DND-41 (cell line): ENCODE data around the gene MMS22L.

Experiments
- ATAC-seq: fragments of 200-7000 bp; cut with Tn5 transposase; 3 replicates; pipeline ENCODE4 v1.9.1; 2021; ENCODE audit warnings: low read depth; ENCODE audit not compliant: insufficient read depth
- DNase-seq: peaks from one replicate; pipeline ENCODE4 v3.0.0-alpha.2; 2020
- H2AFZ ChIP-seq: 2 replicates; pipeline ENCODE4 v1.6.0; 2012; ENCODE audit warnings: low read depth, low read length
- H3K27ac ChIP-seq: 2 replicates; pipeline ENCODE4 v1.5.1; 2012; ENCODE audit warnings: low read length, inconsistent platforms
- H3K27me3 ChIP-seq: fragments of 200-600 bp; sonication (generic); 2 replicates; pipeline ENCODE4 v1.6.0; 2012; ENCODE audit warnings: low read length, mild to moderate bottlenecking, inconsistent platforms; ENCODE audit not compliant: insufficient read depth, poor library complexity
- H3K36me3 ChIP-seq: 2 replicates; pipeline ENCODE4 v1.5.1; 2012; ENCODE audit warnings: low read length, inconsistent platforms; ENCODE audit not compliant: insufficient read depth
- H3K4me1 ChIP-seq: 2 replicates; pipeline ENCODE4 v1.5.1; 2012; ENCODE audit warnings: mild to moderate bottlenecking, low read length; ENCODE audit not compliant: insufficient read depth
- H3K4me2 ChIP-seq: 2 replicates; pipeline ENCODE4 v1.6.0; 2012; ENCODE audit warnings: mild to moderate bottlenecking, moderate library complexity, low read length, inconsistent platforms; ENCODE audit not compliant: insufficient read depth
- H3K4me3 ChIP-seq, 2 experiments: fragments of 200-600 bp in 1 of 2; shearing (Covaris generic) in 1 of 2; 2 replicates each; pipeline ENCODE4 v1.5.1; 2012 to 2016; ENCODE audit warnings: inconsistent platforms in 2 of 2, low read length in 2 of 2, mild to moderate bottlenecking in 2 of 2, low read depth in 1 of 2, moderate library complexity in 1 of 2
- H3K79me2 ChIP-seq: 2 replicates; pipeline ENCODE4 v1.6.0; 2012; ENCODE audit warnings: low read length, inconsistent platforms; ENCODE audit not compliant: insufficient read depth
- H3K9ac ChIP-seq: 2 replicates; pipeline ENCODE4 v1.6.0; 2012; ENCODE audit warnings: low read depth, mild to moderate bottlenecking, inconsistent platforms, low read length, moderate library complexity
- H3K9me3 ChIP-seq: 2 replicates; pipeline ENCODE4 v1.5.1; 2012; ENCODE audit warnings: low read length, moderate library complexity, mild to moderate bottlenecking, inconsistent platforms; ENCODE audit not compliant: insufficient read depth, severe bottlenecking
- H4K20me1 ChIP-seq: 2 replicates; pipeline ENCODE4 v1.6.0; 2012; ENCODE audit warnings: low read length; ENCODE audit not compliant: insufficient read depth
- EZH2 ChIP-seq: IDR thresholded peaks from 3 replicates; pipeline ENCODE4 v1.6.1; 2012; ENCODE audit warnings: borderline replicate concordance, low read depth, mild to moderate bottlenecking, moderate library complexity, low read length, inconsistent platforms; ENCODE audit not compliant: severe bottlenecking
- TF ChIP-seq, protein P1 (sequence below): IDR thresholded peaks from 2 replicates; pipeline ENCODE4 v1.5.1; 2012; ENCODE audit warnings: borderline replicate concordance, low read length, moderate library complexity, mild to moderate bottlenecking; ENCODE audit not compliant: poor library complexity, severe bottlenecking; ENCODE audit errors: extremely low read depth

Gene MMS22L

GRCh38 chr6:97177905-97178304 is 105.1 kb downstream of the MMS22L start:
- no peaks in the 10 kb centered on the region for H3K9me3 ChIP-seq
- H2AFZ ChIP-seq: no peak overlapping the region
- no peak overlapping the region for H3K9ac ChIP-seq
- H3K27me3 ChIP-seq: no peaks in the 10 kb centered on the region
- H3K79me2 ChIP-seq: no peaks in the 10 kb centered on the region
- H3K27ac ChIP-seq: no peak overlapping the region
- no peak overlapping the region for H3K4me2 ChIP-seq
- no peaks in the 10 kb centered on the region for H3K4me1 ChIP-seq
- ATAC-seq: no peak
- H3K36me3 ChIP-seq: peaks cover 87% of the 10 kb centered on the region
- no peak for TF ChIP-seq EZH2
- TF ChIP-seq, protein P1, sequence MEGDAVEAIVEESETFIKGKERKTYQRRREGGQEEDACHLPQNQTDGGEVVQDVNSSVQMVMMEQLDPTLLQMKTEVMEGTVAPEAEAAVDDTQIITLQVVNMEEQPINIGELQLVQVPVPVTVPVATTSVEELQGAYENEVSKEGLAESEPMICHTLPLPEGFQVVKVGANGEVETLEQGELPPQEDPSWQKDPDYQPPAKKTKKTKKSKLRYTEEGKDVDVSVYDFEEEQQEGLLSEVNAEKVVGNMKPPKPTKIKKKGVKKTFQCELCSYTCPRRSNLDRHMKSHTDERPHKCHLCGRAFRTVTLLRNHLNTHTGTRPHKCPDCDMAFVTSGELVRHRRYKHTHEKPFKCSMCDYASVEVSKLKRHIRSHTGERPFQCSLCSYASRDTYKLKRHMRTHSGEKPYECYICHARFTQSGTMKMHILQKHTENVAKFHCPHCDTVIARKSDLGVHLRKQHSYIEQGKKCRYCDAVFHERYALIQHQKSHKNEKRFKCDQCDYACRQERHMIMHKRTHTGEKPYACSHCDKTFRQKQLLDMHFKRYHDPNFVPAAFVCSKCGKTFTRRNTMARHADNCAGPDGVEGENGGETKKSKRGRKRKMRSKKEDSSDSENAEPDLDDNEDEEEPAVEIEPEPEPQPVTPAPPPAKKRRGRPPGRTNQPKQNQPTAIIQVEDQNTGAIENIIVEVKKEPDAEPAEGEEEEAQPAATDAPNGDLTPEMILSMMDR: no peak
- H3K4me3 ChIP-seq: no peak overlapping the region
- H4K20me1 ChIP-seq: no peaks in the 10 kb centered on the region
- DNase-seq: no peak

DNA sequence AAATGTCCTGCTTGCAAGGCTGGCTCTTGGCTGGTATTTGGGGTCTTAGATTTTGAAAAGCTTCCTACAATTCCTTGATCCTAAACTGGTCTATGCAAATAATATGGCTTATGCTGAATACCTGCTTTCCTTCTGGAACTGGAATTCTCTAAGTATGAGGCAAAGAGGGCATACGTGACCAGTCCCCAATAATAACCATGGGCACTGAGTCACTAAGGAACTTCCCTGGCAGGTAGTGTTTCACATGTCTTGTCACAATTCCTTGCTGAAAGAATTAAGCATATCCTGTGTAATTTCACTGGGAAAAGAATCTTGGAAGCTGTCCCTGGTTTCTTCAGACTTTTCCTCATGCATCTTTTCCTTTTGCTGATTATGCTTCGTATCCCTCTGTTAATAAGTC is 106.5 kb downstream of the MMS22L start:
- H3K4me1 ChIP-seq: no peaks in the 10 kb centered on the region
- no peak overlapping the region for H3K9ac ChIP-seq
- no peaks in the 10 kb centered on the region for H4K20me1 ChIP-seq
- no peaks in the 10 kb centered on the region for H3K27me3 ChIP-seq
- no peak overlapping the region for H3K4me3 ChIP-seq
- no peaks in the 10 kb centered on the region for H3K9me3 ChIP-seq
- TF ChIP-seq EZH2: no peak
- TF ChIP-seq, protein P1: no peak
- no peak overlapping the region for H3K27ac ChIP-seq
- H3K79me2 ChIP-seq: no peaks in the 10 kb centered on the region
- no peak overlapping the region for H3K4me2 ChIP-seq
- ATAC-seq: no peak
- H3K36me3 ChIP-seq: peaks cover 80% of the 10 kb centered on the region
- H2AFZ ChIP-seq: no peak overlapping the region
- DNase-seq: no peak

DNA sequence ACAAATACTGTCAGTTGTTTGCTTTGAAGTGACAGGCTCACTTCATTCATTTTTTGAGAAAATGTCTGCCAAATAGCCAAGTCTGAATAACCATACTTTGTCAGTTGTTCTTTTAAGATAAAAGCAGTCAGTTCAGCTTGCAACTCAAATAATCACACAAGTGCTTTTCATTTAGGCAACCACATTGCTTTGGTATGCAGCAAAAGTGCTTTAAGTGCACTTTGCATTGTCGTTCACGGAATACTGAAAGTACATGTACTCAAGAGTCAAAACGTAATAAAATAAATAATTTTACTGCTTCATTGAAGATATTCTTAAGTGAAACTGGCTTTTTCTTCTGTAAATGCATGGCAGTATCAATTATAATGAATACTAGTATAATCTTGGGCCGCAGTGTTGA is 107.2 kb downstream of the MMS22L start:
- Histone ChIP-seq H3K4me3 (no peak overlapping the region), H4K20me1 (no peaks in the 10 kb centered on the region), H3K9ac (no peak overlapping the region), H3K9me3 (no peaks in the 10 kb centered on the region), H3K4me1 (no peaks in the 10 kb centered on the region), H3K27me3 (no peaks in the 10 kb centered on the region), H3K79me2 (no peaks in the 10 kb centered on the region), H2AFZ (no peak overlapping the region), H3K36me3 (peaks cover 80% of the 10 kb centered on the region), H3K4me2 (no peak overlapping the region), H3K27ac (no peak overlapping the region)
- no peak for TF ChIP-seq EZH2
- no peak for DNase-seq
- ATAC-seq: no peak

DNA sequence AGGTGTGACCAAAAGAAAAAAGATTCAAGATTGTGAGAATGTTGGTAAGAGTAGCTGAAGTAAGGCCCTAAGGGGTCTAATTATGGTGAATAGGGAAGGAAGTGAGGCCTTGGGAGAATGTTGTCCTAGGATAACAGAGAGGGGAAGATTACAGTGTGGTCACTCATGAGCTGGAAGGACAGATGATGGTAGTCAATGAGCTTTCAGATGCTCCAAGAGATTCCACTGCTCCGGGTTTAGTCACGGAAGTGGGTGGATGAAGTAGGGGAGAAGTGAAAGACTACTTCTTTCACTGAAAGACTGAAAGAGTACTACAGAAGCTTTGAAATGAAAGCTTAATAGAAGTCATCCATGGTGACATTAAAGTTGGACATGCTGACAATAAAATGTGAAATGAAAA is 108.5 kb downstream of the MMS22L start:
- Histone ChIP-seq H3K4me2 (no peak overlapping the region), H3K27ac (no peak overlapping the region), H3K27me3 (no peaks in the 10 kb centered on the region), H3K9me3 (no peaks in the 10 kb centered on the region), H2AFZ (no peak overlapping the region), H3K36me3 (peaks cover 79% of the 10 kb centered on the region), H4K20me1 (no peaks in the 10 kb centered on the region), H3K4me1 (no peaks in the 10 kb centered on the region), H3K4me3 (no peak overlapping the region), H3K79me2 (no peaks in the 10 kb centered on the region), H3K9ac (no peak overlapping the region)
- TF ChIP-seq, protein P1: no peak
- no peak for TF ChIP-seq EZH2
- ATAC-seq: no peak
- no peak for DNase-seq
